ENCODE measurements around the gene E2F4.

E2F4 gene

GRCh38 chr16:67201411-67202345 is 9.7 kb downstream of the E2F4 start:
- peaks cover 1% of the 10 kb centered on the region for H3K4me1 Mint-ChIP-seq (ENCODE audit: low read depth)
- peaks cover 10% of the 10 kb centered on the region for H3K36me3 Mint-ChIP-seq (ENCODE audit: low read depth)
- H3K27ac Mint-ChIP-seq, result no peak overlapping the region
- H3K4me3 Mint-ChIP-seq, result no peak overlapping the region
- H3K9me3 Mint-ChIP-seq, result no peaks in the 10 kb centered on the region
- no peaks in the 10 kb centered on the region for H3K27me3 Mint-ChIP-seq (ENCODE audit: low read depth)

GRCh38 chr16:67202426-67202825 is 10.5 kb downstream of the E2F4 start:
- Mint-ChIP-seq H3K27me3 (ENCODE audit: low read depth) (no peaks in the 10 kb centered on the region), H3K27ac (no peak overlapping the region), H3K4me1 (ENCODE audit: low read depth) (no peaks in the 10 kb centered on the region), H3K9me3 (no peaks in the 10 kb centered on the region), H3K4me3 (no peak overlapping the region), H3K36me3 (ENCODE audit: low read depth) (peaks cover 10% of the 10 kb centered on the region)

- Mint-ChIP-seq H3K27ac (no peak overlapping the region), H3K4me1 (ENCODE audit: low read depth) (no peaks in the 10 kb centered on the region), H3K36me3 (ENCODE audit: low read depth) (peaks cover 10% of the 10 kb centered on the region), H3K27me3 (ENCODE audit: low read depth) (no peaks in the 10 kb centered on the region), H3K9me3 (no peaks in the 10 kb centered on the region), H3K4me3 (no peak overlapping the region)
Measured at GRCh38 chr16:67202956-67203493, 11.1 kb downstream of the E2F4 start.

- H3K27ac Mint-ChIP-seq, result no peak overlapping the region
Measured at GRCh38 chr16:67204076-67204475, 12.1 kb downstream of the E2F4 start.

GRCh38 chr16:67206129-67206837 is 14.3 kb downstream of the E2F4 start:
- Mint-ChIP-seq H3K27ac (no peak overlapping the region), H3K36me3 (ENCODE audit: low read depth) (peaks cover 3% of the 10 kb centered on the region), H3K9me3 (no peaks in the 10 kb centered on the region), H3K4me1 (ENCODE audit: low read depth) (no peaks in the 10 kb centered on the region), H3K27me3 (ENCODE audit: low read depth) (no peaks in the 10 kb centered on the region), H3K4me3 (no peak overlapping the region)

More at GRCh38 chr16:67204076-67204475, 12.1 kb downstream of the E2F4 start:
- Mint-ChIP-seq H3K27me3 (ENCODE audit: low read depth) (no peaks in the 10 kb centered on the region), H3K4me1 (ENCODE audit: low read depth) (no peaks in the 10 kb centered on the region), H3K4me3 (no peak overlapping the region), H3K36me3 (ENCODE audit: low read depth) (peaks cover 5% of the 10 kb centered on the region), H3K9me3 (no peaks in the 10 kb centered on the region)

GRCh38 chr16:67206838-67207248 is 14.9 kb downstream of the E2F4 start:
- no peaks in the 10 kb centered on the region for H3K27me3 Mint-ChIP-seq (ENCODE audit: low read depth)
- H3K36me3 Mint-ChIP-seq (ENCODE audit: low read depth), result peaks cover 3% of the 10 kb centered on the region
- H3K4me1 Mint-ChIP-seq (ENCODE audit: low read depth), result no peaks in the 10 kb centered on the region
- no peak overlapping the region for H3K27ac Mint-ChIP-seq
- no peaks in the 10 kb centered on the region for H3K9me3 Mint-ChIP-seq
- no peak overlapping the region for H3K4me3 Mint-ChIP-seq

GRCh38 chr16:67207249-67208091 is 15.5 kb downstream of the E2F4 start:
- Mint-ChIP-seq H3K9me3 (no peaks in the 10 kb centered on the region), H3K27ac (no peak overlapping the region), H3K4me1 (ENCODE audit: low read depth) (no peaks in the 10 kb centered on the region), H3K4me3 (no peak overlapping the region), H3K27me3 (ENCODE audit: low read depth) (no peaks in the 10 kb centered on the region), H3K36me3 (ENCODE audit: low read depth) (peaks cover 3% of the 10 kb centered on the region)

- no peak overlapping the region for H3K4me3 Mint-ChIP-seq
- peaks cover 3% of the 10 kb centered on the region for H3K36me3 Mint-ChIP-seq (ENCODE audit: low read depth)
- H3K27ac Mint-ChIP-seq, result no peak overlapping the region
- H3K9me3 Mint-ChIP-seq, result no peaks in the 10 kb centered on the region
- no peaks in the 10 kb centered on the region for H3K27me3 Mint-ChIP-seq (ENCODE audit: low read depth)
- no peaks in the 10 kb centered on the region for H3K4me1 Mint-ChIP-seq (ENCODE audit: low read depth)
Measured at GRCh38 chr16:67208154-67208896, 16.4 kb downstream of the E2F4 start.

GRCh38 chr16:67209565-67209964 is 17.6 kb downstream of the E2F4 start:
- H3K4me1 Mint-ChIP-seq (ENCODE audit: low read depth), result no peaks in the 10 kb centered on the region
- no peaks in the 10 kb centered on the region for H3K9me3 Mint-ChIP-seq

GRCh38 chr16:67210069-67210937 is 18.3 kb downstream of the E2F4 start:
- H3K27me3 Mint-ChIP-seq (ENCODE audit: low read depth), result no peaks in the 10 kb centered on the region
- H3K36me3 Mint-ChIP-seq (ENCODE audit: low read depth), result peaks cover 3% of the 10 kb centered on the region
- no peaks in the 10 kb centered on the region for H3K4me1 Mint-ChIP-seq (ENCODE audit: low read depth)
- no peaks in the 10 kb centered on the region for H3K9me3 Mint-ChIP-seq
- no peak overlapping the region for H3K4me3 Mint-ChIP-seq
- no peak overlapping the region for H3K27ac Mint-ChIP-seq

More at GRCh38 chr16:67209565-67209964, 17.6 kb downstream of the E2F4 start:
- Mint-ChIP-seq H3K27me3 (ENCODE audit: low read depth) (no peaks in the 10 kb centered on the region), H3K36me3 (ENCODE audit: low read depth) (peaks cover 3% of the 10 kb centered on the region), H3K4me3 (no peak overlapping the region), H3K27ac (no peak overlapping the region)

GRCh38 chr16:67211674-67212073 is 19.7 kb downstream of the E2F4 start:
- no peaks in the 10 kb centered on the region for H3K27me3 Mint-ChIP-seq (ENCODE audit: low read depth)
- peaks cover 4% of the 10 kb centered on the region for H3K4me1 Mint-ChIP-seq (ENCODE audit: low read depth)

GRCh38 chr16:67212766-67213165 is 20.8 kb downstream of the E2F4 start:
- no peaks in the 10 kb centered on the region for H3K9me3 Mint-ChIP-seq
- no peak overlapping the region for H3K27ac Mint-ChIP-seq
- H3K27me3 Mint-ChIP-seq (ENCODE audit: low read depth), result no peaks in the 10 kb centered on the region
- no peaks in the 10 kb centered on the region for H3K36me3 Mint-ChIP-seq (ENCODE audit: low read depth)
- no peak overlapping the region for H3K4me3 Mint-ChIP-seq
- H3K4me1 Mint-ChIP-seq (ENCODE audit: low read depth), result peaks cover 15% of the 10 kb centered on the region

More at GRCh38 chr16:67211674-67212073, 19.7 kb downstream of the E2F4 start:
- Mint-ChIP-seq H3K36me3 (ENCODE audit: low read depth) (peaks cover 3% of the 10 kb centered on the region), H3K4me3 (no peak overlapping the region), H3K9me3 (no peaks in the 10 kb centered on the region), H3K27ac (no peak overlapping the region)
